Subcutaneous adipose tissue (tissue), 4 donors: Measurements from ENCODE around the gene OPRPN. TPM values are rescaled to one million over a fixed set of nuclear protein-coding genes. Genes with fewer than 3 reads are reported as not detected.

Experiments
- total RNA-seq, 4 donors: library from RNA; depleted of rRNA; stranded (reverse); fragments of >200 nt; gene quantifications; one replicate each; pipeline ENCODE4 v1.1.0, GENCODE V29; 2016
- TF ChIP-seq, protein P1 (sequence below): fragments of 450-650 bp; IDR thresholded peaks from one replicate; pipeline ENCODE4 v1.5.1; 2016; ENCODE audit warnings: low read depth, mild to moderate bottlenecking, control low read depth, antibody characterized with exemption, moderate library complexity

Gene OPRPN
- total RNA-seq, 4 donors from 2014 or later: not detected

DNA sequence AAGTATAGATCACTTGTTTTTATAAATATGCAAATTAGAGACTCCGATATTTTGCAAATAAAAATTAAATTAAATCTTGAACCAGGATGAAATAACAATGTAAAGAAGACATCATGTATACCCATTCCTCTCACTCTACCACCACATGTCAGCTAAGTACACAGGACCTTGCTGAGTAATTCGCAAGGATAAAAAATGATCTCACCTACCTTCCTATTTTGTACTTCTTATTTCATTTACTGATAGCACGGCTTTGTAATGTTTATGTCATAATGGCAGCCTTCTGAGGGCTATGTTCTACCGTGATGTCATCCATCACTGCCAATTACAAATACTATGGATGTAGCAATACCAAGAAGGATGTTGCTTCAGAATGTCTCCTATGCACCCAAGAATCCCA, 25.8 kb upstream of the OPRPN start:
- TF ChIP-seq, protein P1, sequence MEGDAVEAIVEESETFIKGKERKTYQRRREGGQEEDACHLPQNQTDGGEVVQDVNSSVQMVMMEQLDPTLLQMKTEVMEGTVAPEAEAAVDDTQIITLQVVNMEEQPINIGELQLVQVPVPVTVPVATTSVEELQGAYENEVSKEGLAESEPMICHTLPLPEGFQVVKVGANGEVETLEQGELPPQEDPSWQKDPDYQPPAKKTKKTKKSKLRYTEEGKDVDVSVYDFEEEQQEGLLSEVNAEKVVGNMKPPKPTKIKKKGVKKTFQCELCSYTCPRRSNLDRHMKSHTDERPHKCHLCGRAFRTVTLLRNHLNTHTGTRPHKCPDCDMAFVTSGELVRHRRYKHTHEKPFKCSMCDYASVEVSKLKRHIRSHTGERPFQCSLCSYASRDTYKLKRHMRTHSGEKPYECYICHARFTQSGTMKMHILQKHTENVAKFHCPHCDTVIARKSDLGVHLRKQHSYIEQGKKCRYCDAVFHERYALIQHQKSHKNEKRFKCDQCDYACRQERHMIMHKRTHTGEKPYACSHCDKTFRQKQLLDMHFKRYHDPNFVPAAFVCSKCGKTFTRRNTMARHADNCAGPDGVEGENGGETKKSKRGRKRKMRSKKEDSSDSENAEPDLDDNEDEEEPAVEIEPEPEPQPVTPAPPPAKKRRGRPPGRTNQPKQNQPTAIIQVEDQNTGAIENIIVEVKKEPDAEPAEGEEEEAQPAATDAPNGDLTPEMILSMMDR: no peak

DNA sequence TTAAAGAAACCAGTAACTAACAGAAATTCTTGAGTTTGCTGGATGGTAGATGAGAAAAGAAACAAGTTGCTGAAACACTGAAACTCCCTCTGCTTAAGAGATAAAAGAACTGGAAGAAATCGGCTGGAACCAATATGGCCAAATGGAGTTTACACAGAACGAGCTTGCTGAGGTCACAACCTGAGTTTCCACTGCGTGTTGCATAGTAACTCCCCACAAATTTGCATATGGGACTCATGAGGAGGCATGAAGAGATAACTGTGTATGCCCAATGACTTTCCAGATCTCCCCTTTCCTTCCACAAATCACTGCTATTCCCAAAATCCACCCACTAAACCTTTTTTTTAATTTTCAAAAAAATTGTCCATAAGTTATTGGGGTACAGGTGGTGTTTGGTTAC, 25.0 kb upstream of the OPRPN start:
- TF ChIP-seq, protein P1: no peak

DNA sequence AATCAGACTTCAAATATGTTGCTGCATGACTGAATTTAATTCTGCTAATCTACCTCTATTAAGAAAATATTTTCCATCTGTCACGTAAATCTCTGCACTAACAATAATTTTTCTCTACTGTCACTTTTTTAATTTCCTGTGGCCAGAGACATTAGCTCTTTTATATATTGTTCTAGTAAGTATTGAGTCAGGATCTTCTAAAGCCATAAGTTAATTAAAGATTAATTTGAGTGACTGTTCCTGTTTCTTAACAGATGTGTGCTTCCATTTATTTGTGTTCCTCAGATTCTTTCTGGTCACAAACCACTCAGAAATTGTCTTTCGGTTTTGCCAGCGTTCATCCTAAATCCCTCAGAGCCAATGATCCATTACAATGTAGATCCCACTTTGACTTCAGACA, 17.2 kb upstream of the OPRPN start:
- TF ChIP-seq, protein P1: no peak

DNA sequence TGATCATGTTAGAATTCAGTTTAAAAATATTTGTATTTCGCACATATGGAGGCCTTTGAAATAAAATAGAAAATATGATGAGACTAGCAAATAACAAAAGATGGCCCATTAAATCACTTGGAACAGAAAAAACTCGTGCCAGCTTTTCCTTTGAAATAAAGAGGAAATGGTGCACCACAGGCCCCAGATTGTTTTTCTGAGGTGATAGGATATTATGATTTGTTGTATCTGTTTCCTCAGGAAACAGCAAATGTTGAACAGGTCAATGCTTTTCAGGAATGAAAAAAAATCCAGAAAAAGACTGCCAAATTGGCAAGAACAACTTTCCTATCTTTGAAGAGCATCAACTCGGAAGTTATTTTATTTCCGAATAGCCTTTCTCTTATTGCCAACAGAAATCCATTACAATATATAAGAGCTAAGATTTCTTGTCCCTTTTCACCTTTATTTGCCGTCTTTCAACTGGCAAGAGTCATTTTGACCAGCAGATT, 15.0 kb upstream of the OPRPN start, which contains the start of gene SMR3B:
Gene SMR3B, plus strand, starts transcription at position 441 of the 491 bp plus-strand sequence. CDS start 1,380 bp downstream, outside the sequence.
- TF ChIP-seq, protein P1: no peak

DNA sequence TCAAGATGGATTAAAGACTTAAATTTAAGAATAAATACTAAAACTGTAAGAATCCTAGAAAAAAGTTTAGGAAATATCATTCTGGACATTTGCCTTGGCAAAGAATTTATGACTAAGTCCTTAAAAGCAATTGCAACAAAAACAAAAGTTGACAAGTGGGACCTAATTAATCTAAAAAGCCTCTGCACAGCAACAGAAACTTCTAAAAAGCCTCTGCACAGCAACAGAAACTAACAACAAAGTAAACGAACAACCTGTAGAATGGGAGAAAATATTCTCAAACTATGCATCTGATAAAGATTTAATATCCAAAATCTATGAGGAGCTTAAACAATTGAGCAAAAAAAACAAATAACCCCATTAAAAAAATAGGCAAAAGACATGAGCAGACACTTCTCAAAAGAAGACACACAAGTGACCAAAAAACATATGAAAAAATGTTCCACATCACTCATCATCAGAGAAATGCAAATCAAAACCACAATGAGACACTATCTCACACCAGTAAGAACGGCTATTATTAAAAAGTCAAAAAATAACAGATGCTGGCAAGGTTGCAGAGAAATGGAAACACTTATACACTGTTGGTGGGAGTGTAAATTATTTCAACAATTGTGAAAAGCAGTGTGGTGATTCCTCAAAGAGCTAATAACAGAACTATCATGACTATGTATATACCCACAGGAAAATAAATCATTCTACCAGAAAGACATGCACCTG, 5.5 kb upstream of the OPRPN start:
- TF ChIP-seq, protein P1: no peak

DNA sequence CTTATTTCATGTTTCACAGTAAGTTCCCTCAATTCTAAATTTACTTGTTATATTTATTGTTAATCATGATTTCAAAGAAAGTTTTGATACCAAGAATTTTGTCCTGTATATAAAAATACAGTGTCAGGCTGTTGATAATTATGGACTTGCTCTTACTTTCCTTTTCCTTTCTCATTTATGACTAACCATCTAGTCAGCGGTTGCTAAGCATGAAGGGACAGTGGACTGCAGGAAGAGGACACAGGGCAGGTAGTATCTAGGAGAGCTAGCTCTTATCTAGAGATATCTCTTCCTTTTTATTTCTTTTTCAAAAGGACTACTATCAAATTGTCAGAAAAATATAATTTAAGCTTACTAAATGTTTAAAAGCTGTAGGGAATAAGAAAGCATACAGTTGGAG, 1.6 kb downstream of the OPRPN start:
- TF ChIP-seq, protein P1: no peak

DNA sequence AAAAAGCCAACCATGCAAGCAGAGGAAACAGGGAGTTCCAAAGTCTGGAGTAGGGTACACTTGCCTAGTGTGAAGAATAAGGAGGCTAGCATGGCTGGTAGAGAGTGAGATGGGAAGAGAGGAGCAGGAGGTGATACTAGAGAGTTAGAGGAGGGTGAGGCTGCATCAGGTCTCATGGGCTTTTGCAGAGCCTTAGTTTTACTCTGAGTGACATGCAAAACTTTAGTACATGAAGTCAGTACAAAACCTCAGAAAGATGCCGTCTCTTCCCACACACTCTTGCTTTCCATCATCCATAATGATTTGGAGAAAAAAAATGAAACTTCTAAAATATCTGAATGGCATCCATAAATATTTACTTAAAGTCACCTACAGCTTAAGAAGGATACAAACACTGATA, 5.0 kb downstream of the OPRPN start:
- TF ChIP-seq, protein P1: no peak
